Activated naive CD8-positive, alpha-beta T cell treated with anti-CD3 and anti-CD28 coated beads, Interleukin-2, amount 50 U/mL, for 16 hours (primary cell): ENCODE measurements around the gene NKD1.

Experiments used
- DNase-seq: peaks from one replicate; pipeline ENCODE4 v3.0.0-alpha.2; 2020; ENCODE audit warnings: low read depth, low spot score

NKD1 gene

GRCh38 chr16:50613281-50613963, 65.2 kb downstream of the NKD1 start:
- no peak for DNase-seq

- no peak for DNase-seq
Observed at GRCh38 chr16:50613964-50614474, 65.8 kb downstream of the NKD1 start.

- DNase-seq = no peak
Observed at GRCh38 chr16:50614955-50615724, 66.9 kb downstream of the NKD1 start.

GRCh38 chr16:50615891-50616290, 67.7 kb downstream of the NKD1 start:
- no peak for DNase-seq

- no peak for DNase-seq
Observed at GRCh38 chr16:50616386-50616785, 68.2 kb downstream of the NKD1 start.

- no peak for DNase-seq
Observed at GRCh38 chr16:50616883-50617645, 68.9 kb downstream of the NKD1 start.

GRCh38 chr16:50617646-50618184, 69.5 kb downstream of the NKD1 start:
- DNase-seq = no peak

GRCh38 chr16:50618238-50618918, 70.2 kb downstream of the NKD1 start:
- no peak for DNase-seq

GRCh38 chr16:50619702-50620491, 71.7 kb downstream of the NKD1 start:
- DNase-seq = no peak

GRCh38 chr16:50620646-50621451, 72.7 kb downstream of the NKD1 start:
- no peak for DNase-seq

- DNase-seq = no peak
Observed at GRCh38 chr16:50621452-50621792, 73.2 kb downstream of the NKD1 start.

GRCh38 chr16:50622029-50622428, 73.8 kb downstream of the NKD1 start:
- no peak for DNase-seq

DNA sequence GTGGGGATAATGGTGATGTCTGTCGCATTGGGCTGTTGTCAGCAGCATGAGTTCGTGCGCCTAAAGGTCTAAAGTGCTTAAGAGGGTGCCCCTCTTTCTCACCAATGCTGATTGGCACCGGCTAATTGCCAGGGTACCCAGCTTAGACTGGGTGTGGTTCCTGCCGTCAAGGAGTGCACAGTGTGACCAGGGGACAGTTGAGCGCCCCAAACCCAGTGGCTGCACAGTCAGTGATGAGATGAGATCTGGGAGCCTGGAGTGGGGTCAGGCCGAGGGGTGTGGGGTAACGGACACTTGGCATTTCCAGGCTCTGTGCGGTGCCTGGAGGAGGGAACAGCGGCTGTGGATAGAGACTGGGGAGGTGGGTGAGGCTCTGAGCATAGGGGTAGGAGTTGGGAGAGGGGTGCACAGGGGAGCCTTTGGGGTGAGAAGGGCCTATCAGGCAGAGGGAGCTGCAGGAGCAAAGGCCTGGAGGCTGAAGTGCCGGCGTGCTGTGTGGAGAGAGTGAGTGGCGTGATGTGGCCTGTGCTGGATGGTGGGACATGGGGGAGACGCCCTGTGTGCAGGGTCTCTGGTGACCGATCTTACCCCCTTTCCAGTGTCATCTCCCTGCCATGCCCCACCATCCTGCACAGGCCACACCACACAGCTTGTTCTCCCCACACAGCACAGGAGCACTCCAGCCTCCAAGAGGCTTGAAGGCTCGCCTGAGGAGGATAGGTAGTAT, 74.6 kb downstream of the NKD1 start:
- DNase-seq = no peak

- DNase-seq = no peak
Observed at GRCh38 chr16:50624449-50624970, 76.3 kb downstream of the NKD1 start.

- DNase-seq = no peak
Observed at GRCh38 chr16:50625374-50625773, 77.2 kb downstream of the NKD1 start.

- no peak for DNase-seq
Observed at GRCh38 chr16:50626868-50627267, 78.7 kb downstream of the NKD1 start.

- no peak for DNase-seq
Observed at GRCh38 chr16:50627419-50627818, 79.2 kb downstream of the NKD1 start.

GRCh38 chr16:50628156-50628802, 80.1 kb downstream of the NKD1 start:
- DNase-seq = no peak
